Measurements from ENCODE around the gene DUS4L.

Gene DUS4L

GRCh38 chr7:107580716-107581383, 17.1 kb downstream of the DUS4L start:
- no peak for DNase-seq

GRCh38 chr7:107581387-107582013, 17.7 kb downstream of the DUS4L start:
- no peak for DNase-seq

GRCh38 chr7:107582875-107583274, 19.1 kb downstream of the DUS4L start:
- DNase-seq: no peak

- DNase-seq: no peak
Measured at GRCh38 chr7:107584716-107585115, 20.9 kb downstream of the DUS4L start.

GRCh38 chr7:107588529-107589130, 24.9 kb downstream of the DUS4L start:
- DNase-seq: no peak

GRCh38 chr7:107591421-107591820, 27.6 kb downstream of the DUS4L start:
- DNase-seq: no peak

- no peak for DNase-seq
Measured at GRCh38 chr7:107592361-107593024, 28.7 kb downstream of the DUS4L start.

GRCh38 chr7:107593025-107593410, 29.2 kb downstream of the DUS4L start:
- no peak for DNase-seq

- no peak for DNase-seq
Measured at GRCh38 chr7:107594961-107595737, 31.4 kb downstream of the DUS4L start.

- no peak for DNase-seq
Measured at GRCh38 chr7:107596881-107597581, 33.3 kb downstream of the DUS4L start.

GRCh38 chr7:107597582-107597916, 33.8 kb downstream of the DUS4L start:
- DNase-seq: no peak

GRCh38 chr7:107597953-107598352, 34.2 kb downstream of the DUS4L start:
- no peak for DNase-seq

- DNase-seq: no peak
Measured at GRCh38 chr7:107599262-107599661, 35.5 kb downstream of the DUS4L start.

GRCh38 chr7:107600816-107601215, 37.0 kb downstream of the DUS4L start:
- no peak for DNase-seq

GRCh38 chr7:107605218-107605815, 41.5 kb downstream of the DUS4L start:
- no peak for DNase-seq

- no peak for DNase-seq
Measured at GRCh38 chr7:107606303-107606702, 42.5 kb downstream of the DUS4L start.

GRCh38 chr7:107609811-107610261, 46.1 kb downstream of the DUS4L start:
- DNase-seq: no peak

- DNase-seq: no peak
Measured at GRCh38 chr7:107610323-107610722, 46.6 kb downstream of the DUS4L start.

- no peak for DNase-seq
Measured at GRCh38 chr7:107613439-107613838, 49.7 kb downstream of the DUS4L start.

- DNase-seq: no peak
Measured at GRCh38 chr7:107613948-107614347, 50.2 kb downstream of the DUS4L start.

GRCh38 chr7:107614425-107614824, 50.7 kb downstream of the DUS4L start:
- no peak for DNase-seq

Data from CD4-positive, alpha-beta T cell treated with Interleukin-17A for 4 hours (primary cell).